Endodermal cell (in vitro differentiated cells): ENCODE measurements around the gene RBM34. TPM values are rescaled to one million over a fixed set of nuclear protein-coding genes. Genes with fewer than 3 reads are reported as not detected.

ENCODE experiments used
- DNase-seq: peaks from one replicate; pipeline ENCODE4 v3.0.0-alpha.2; 2017
- H3K27ac ChIP-seq: 2 replicates; pipeline ENCODE4 v1.5.1; 2013; ENCODE audit warnings: mild to moderate bottlenecking, low read depth, low read length, moderate library complexity
- H3K27me3 ChIP-seq: 2 replicates; pipeline ENCODE4 v1.6.1; 2013; ENCODE audit warnings: mild to moderate bottlenecking, low read length, moderate library complexity; ENCODE audit not compliant: insufficient read depth, control insufficient read depth, poor library complexity, severe bottlenecking
- H3K36me3 ChIP-seq: 2 replicates; pipeline ENCODE4 v1.7.0; 2013; ENCODE audit warnings: mild to moderate bottlenecking, low read length, moderate library complexity; ENCODE audit not compliant: control insufficient read depth, insufficient read depth
- H3K4me1 ChIP-seq: one replicate; pipeline ENCODE4 v1.7.0; 2013; ENCODE audit warnings: low read length; ENCODE audit not compliant: control insufficient read depth, insufficient read depth
- H3K4me3 ChIP-seq: 2 replicates; pipeline ENCODE4 v1.5.1; 2013; ENCODE audit warnings: mild to moderate bottlenecking, low read length, moderate library complexity
- H3K9ac ChIP-seq: 2 replicates; pipeline ENCODE4 v1.6.1; 2013; ENCODE audit warnings: mild to moderate bottlenecking, low read length, moderate library complexity; ENCODE audit not compliant: poor library complexity, severe bottlenecking; ENCODE audit errors: extremely low read depth
- H3K9me3 ChIP-seq: 2 replicates; pipeline ENCODE4 v1.6.1; 2013; ENCODE audit warnings: mild to moderate bottlenecking, low read length, moderate library complexity; ENCODE audit not compliant: control insufficient read depth
- H3K27ac Mint-ChIP-seq: 2 replicates; pipeline ENCODE4 v1.8.0; 2020; ENCODE audit warnings: mixed read lengths
- H3K27me3 Mint-ChIP-seq: 2 replicates; pipeline ENCODE4 v1.8.0; 2021; ENCODE audit warnings: mild to moderate bottlenecking, mixed read lengths; ENCODE audit not compliant: insufficient read depth
- H3K36me3 Mint-ChIP-seq: 2 replicates; pipeline ENCODE4 v1.8.0; 2020; ENCODE audit warnings: low read depth, mixed read lengths
- H3K4me1 Mint-ChIP-seq: 2 replicates; pipeline ENCODE4 v1.8.0; 2020; ENCODE audit warnings: mixed read lengths
- H3K4me3 Mint-ChIP-seq: 2 replicates; pipeline ENCODE4 v1.8.0; 2020; ENCODE audit warnings: mild to moderate bottlenecking, moderate library complexity, mixed read lengths
- H3K9me3 Mint-ChIP-seq: 2 replicates; pipeline ENCODE4 v1.8.0; 2020; ENCODE audit warnings: mild to moderate bottlenecking, mixed read lengths
- CTCF ChIP-seq: fragments of 200-600 bp; sonication (generic); conservative IDR thresholded peaks from 2 replicates; pipeline ENCODE4 v1.5.0; 2021; ENCODE audit warnings: antibody characterized with exemption, mild to moderate bottlenecking
- WGBS, 2 experiments: methylation state at CpG; one replicate each; pipeline versions ENCODE4 v1.1.5 to v1.1.7; 2013; ENCODE audit warnings: missing lambda C conversion rate in 2 of 2, mixed read lengths in 1 of 2; ENCODE audit not compliant: insufficient coverage in 1 of 2, insufficient read length in 1 of 2; 5-methylcytosine and 5-hydroxymethylcytosine counted together
- total RNA-seq, 2 donors: library from RNA; stranded (reverse); fragmentation: NEBNext Ultra II Directional in 1 of 2; extraction: Animal tissue kit (Norgen Biotek cat#: 25700) in 1 of 2; gene quantifications; 2 replicates in 1 of 2; 3 replicates in 1 of 2; pipeline ENCODE4 v1.2.1, GENCODE V29; 2021

RBM34 gene
- total RNA-seq, 2 donors from 2014 or later, result 104 to 127 TPM

- H3K9ac ChIP-seq, result no peak overlapping the region
Measured at GRCh38 chr1:235152235-235152634, 8.8 kb downstream of the RBM34 start.

GRCh38 chr1:235151033-235151432, 10.0 kb downstream of the RBM34 start:
- Mint-ChIP-seq H3K27ac (peak overlapping the region; percentile 3), H3K4me3 (no peak overlapping the region), H3K9me3 (no peaks in the 10 kb centered on the region), H3K4me1 (no peaks in the 10 kb centered on the region), H3K36me3 (peaks cover 78% of the 10 kb centered on the region), H3K27me3 (no peaks in the 10 kb centered on the region)
- Histone ChIP-seq H3K9me3 (no peaks in the 10 kb centered on the region), H3K36me3 (peaks cover 84% of the 10 kb centered on the region), H3K9ac (no peak overlapping the region), H3K27ac (no peak overlapping the region), H3K4me3 (no peak overlapping the region), H3K27me3 (no peaks in the 10 kb centered on the region), H3K4me1 (no peaks in the 10 kb centered on the region)
- 92 to 96% methylated on average over 2 of the region's 2 CpGs for WGBS, 2 experiments
- no peak for DNase-seq
- TF ChIP-seq CTCF, result no peak

More at GRCh38 chr1:235152235-235152634, 8.8 kb downstream of the RBM34 start:
- no peak overlapping the region for H3K27ac ChIP-seq
- H3K4me1 ChIP-seq, result no peaks in the 10 kb centered on the region
- Mint-ChIP-seq H3K27me3 (no peaks in the 10 kb centered on the region), H3K36me3 (peaks cover 72% of the 10 kb centered on the region), H3K4me3 (no peak overlapping the region), H3K4me1 (no peaks in the 10 kb centered on the region), H3K27ac (no peak overlapping the region), H3K9me3 (no peaks in the 10 kb centered on the region)
- H3K4me3 ChIP-seq, result no peak overlapping the region
- H3K27me3 ChIP-seq, result no peaks in the 10 kb centered on the region
- no peaks in the 10 kb centered on the region for H3K9me3 ChIP-seq
- TF ChIP-seq CTCF, result no peak
- H3K36me3 ChIP-seq, result peaks cover 84% of the 10 kb centered on the region
- no peak for DNase-seq

GRCh38 chr1:235149824-235150223, 11.2 kb downstream of the RBM34 start:
- peaks cover 90% of the 10 kb centered on the region for H3K36me3 ChIP-seq
- H3K36me3 Mint-ChIP-seq, result peaks cover 85% of the 10 kb centered on the region
- no peaks in the 10 kb centered on the region for H3K9me3 ChIP-seq
- no peaks in the 10 kb centered on the region for H3K4me1 ChIP-seq
- no peaks in the 10 kb centered on the region for H3K9me3 Mint-ChIP-seq
- TF ChIP-seq CTCF, result no peak
- H3K4me3 Mint-ChIP-seq, result no peak overlapping the region
- H3K4me3 ChIP-seq, result no peak overlapping the region
- H3K4me1 Mint-ChIP-seq, result no peaks in the 10 kb centered on the region
- no peak overlapping the region for H3K9ac ChIP-seq
- H3K27me3 Mint-ChIP-seq, result no peaks in the 10 kb centered on the region
- no peaks in the 10 kb centered on the region for H3K27me3 ChIP-seq
- no peak overlapping the region for H3K27ac Mint-ChIP-seq
- WGBS, 2 experiments, result 97% methylated on average over 9 of the region's 9 CpGs
- no peak for DNase-seq
- no peak overlapping the region for H3K27ac ChIP-seq
